ENCODE results near the gene DIAPH1.

The DIAPH1 gene

DNA sequence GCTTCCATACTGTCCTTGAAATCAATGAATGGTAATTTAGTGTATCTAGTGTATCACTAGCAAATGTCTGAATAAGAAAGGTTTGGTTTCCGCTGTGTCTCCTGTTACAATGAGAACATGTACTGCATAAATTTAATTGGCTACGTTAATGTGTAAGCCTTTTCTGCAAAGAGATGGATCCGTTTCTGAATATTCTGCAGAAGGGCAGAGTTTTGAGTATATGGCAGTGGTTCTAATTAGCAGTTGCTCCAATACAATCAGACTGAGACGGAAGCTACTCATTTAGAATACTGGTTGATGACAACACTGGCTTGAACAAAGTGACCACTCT lies 134.5 kb downstream of the DIAPH1 start:
- no peak for DNase-seq (ENCODE audit: low spot score)

DNA sequence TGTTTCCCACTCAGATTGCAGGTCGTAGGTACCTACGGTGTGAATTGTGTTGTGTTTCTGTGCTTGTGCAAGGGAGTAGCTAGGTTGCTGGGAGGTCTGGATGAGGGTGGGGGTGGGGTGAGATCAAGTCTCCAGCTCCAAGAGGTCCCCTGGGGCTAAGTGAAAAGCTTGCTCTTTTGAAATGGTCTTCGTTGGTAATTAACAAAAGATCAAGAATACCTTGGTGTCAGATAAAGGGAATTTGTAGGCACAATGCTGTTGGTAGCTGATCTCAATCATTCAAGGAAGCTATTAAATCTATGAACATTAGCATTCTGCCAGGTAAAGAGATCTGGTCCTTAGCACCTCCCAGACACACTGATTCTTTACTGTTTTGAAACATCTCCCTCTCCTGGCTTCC lies 134.9 kb downstream of the DIAPH1 start:
- no peak for DNase-seq (ENCODE audit: low spot score)

- no peak for DNase-seq (ENCODE audit: low spot score)
Measured at GRCh38 chr5:141479776-141480175, 139.0 kb downstream of the DIAPH1 start.

DNA sequence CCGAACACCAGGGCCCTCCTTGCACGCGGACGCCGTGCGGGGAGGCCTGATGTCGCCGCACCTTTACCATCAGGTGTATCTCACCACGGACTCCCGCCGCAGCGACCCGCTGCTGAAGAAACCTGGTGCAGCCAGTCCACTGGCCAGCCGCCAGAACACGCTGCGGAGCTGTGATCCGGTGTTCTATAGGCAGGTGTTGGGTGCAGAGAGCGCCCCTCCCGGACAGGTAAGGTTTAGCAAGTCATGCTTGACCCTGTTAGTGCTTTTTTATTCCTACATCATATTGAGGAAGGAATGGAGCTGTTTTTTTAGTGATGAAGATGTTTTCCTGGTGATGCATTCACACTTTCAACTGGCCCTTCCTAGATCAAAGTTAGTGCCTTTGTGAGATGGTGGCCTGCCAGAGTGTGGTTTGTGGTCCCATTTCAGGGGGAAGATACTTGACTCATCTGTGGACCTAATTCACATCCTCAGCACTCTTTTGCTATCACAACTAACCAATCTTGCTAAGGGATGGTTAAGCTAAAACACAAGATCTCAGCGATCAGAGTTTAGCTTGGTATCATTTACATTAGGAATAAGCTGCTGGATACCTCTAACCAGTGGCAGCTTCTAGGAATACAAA lies 140.4 kb downstream of the DIAPH1 start:
- DNase-seq (ENCODE audit: low spot score): peak; percentile 61

DNA sequence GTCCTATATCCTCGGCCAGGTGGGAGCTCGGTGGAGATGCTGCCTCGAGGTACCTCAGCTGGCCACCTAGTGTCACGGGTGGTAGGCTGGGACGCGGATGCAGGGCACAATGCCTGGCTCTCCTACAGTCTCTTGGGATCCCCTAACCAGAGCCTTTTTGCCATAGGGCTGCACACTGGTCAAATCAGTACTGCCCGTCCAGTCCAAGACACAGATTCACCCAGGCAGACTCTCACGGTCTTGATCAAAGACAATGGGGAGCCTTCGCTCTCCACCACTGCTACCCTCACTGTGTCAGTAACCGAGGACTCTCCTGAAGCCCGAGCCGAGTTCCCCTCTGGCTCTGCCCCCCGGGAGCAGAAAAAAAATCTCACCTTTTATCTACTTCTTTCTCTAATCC lies 141.0 kb downstream of the DIAPH1 start:
- DNase-seq (ENCODE audit: low spot score): no peak

GRCh38 chr5:141477044-141477575 lies 141.7 kb downstream of the DIAPH1 start:
- no peak for DNase-seq (ENCODE audit: low spot score)

DNA sequence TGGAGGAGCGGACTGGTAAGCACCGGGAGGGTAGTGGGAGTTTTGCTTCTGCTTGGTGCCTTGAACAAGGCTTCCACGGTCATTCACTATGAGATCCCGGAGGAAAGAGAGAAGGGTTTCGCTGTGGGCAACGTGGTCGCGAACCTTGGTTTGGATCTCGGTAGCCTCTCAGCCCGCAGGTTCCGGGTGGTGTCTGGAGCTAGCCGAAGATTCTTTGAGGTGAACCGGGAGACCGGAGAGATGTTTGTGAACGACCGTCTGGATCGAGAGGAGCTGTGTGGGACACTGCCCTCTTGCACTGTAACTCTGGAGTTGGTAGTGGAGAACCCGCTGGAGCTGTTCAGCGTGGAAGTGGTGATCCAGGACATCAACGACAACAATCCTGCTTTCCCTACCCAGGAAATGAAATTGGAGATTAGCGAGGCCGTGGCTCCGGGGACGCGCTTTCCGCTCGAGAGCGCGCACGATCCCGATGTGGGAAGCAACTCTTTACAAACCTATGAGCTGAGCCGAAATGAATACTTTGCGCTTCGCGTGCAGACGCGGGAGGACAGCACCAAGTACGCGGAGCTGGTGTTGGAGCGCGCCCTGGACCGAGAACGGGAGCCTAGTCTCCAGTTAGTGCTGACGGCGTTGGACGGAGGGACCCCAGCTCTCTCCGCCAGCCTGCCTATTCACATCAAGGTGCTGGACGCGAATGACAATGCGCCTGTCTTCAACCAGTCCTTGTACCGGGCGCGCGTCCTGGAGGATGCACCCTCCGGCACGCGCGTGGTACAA lies 142.5 kb downstream of the DIAPH1 start:
- DNase-seq (ENCODE audit: low spot score): peak; percentile 67

- peak; percentile 94 for DNase-seq (ENCODE audit: low spot score)
Measured at GRCh38 chr5:141475625-141476131, 143.1 kb downstream of the DIAPH1 start, which contains the start of gene PCDHGC3. Gene PCDHGC3, plus strand, starts transcription at chr5:141475966. Its CDS starts 151 bp downstream, at chr5:141476117.

DNA sequence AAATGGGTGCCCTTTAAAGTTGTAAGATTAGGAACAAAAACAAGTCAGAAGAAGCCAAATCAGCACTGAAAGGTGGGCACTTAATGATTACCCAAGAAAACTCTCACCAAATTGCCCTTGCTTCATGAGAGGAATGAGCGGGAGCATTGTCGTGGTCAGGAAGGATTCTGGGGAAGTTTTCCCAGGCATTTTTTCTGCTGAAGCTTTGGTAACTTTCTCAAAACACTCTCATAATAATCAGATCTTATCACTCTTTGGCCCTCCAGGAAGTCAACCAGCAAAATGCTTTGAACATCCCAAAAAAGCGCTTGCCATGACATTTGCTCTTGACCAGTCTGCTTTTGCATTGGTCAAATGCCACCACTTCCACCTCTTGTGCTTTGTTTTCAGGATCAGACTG lies 153.4 kb downstream of the DIAPH1 start:
- DNase-seq (ENCODE audit: low spot score): no peak

Data from cerebellar cortex (tissue), 1 donor.